GM12878 (cell line): ENCODE measurements around the gene RFX7.

ENCODE experiments used
- ASH2L ChIP-seq: fragments of 300-600, 200-600 bp; sonication (generic); IDR thresholded peaks from 2 replicates; pipeline ENCODE4 v1.6.1; 2017; ENCODE audit warnings: low read depth, mild to moderate bottlenecking, borderline replicate concordance
- BRCA1 ChIP-seq: IDR thresholded peaks from 2 replicates; pipeline ENCODE4 v1.6.1; 2011; ENCODE audit warnings: low read depth, low read length, improper control_type of control experiment
- CTCF ChIP-seq, 3 experiments: IDR thresholded peaks in 2 of 3; conservative IDR thresholded peaks in 1 of 3; 2 replicates each; pipeline ENCODE4 v1.5.1; 2011; ENCODE audit warnings: low read depth in 3 of 3, low read length in 3 of 3, mild to moderate bottlenecking in 3 of 3, control low read depth in 2 of 3, moderate library complexity in 2 of 3, inconsistent platforms in 1 of 3, mixed read lengths in 1 of 3; ENCODE audit not compliant: control insufficient read depth in 2 of 3, insufficient read depth in 1 of 3; ENCODE audit errors: extremely low read depth in 1 of 3
- CUX1 ChIP-seq: IDR thresholded peaks from 2 replicates; pipeline ENCODE4 v1.6.1; 2012; ENCODE audit warnings: improper control_type of control experiment, low read depth, low read length; ENCODE audit not compliant: insufficient replicate concordance
- HDGF ChIP-seq: fragments of 450-650 bp; IDR thresholded peaks from 2 replicates; pipeline ENCODE4 v1.6.1; 2016; ENCODE audit warnings: antibody characterized with exemption
- IRF3 ChIP-seq: fragments of 450-650 bp; IDR thresholded peaks from 2 replicates; pipeline ENCODE4 v1.6.1; 2014; ENCODE audit warnings: mild to moderate bottlenecking
- MXI1 ChIP-seq: fragments of 150-350 bp; IDR thresholded peaks from 2 replicates; pipeline ENCODE4 v1.6.1; 2011; ENCODE audit warnings: low read depth, mild to moderate bottlenecking, inconsistent platforms, low read length, improper control_type of control experiment
- POLR2A ChIP-seq: IDR thresholded peaks from 2 replicates; pipeline ENCODE4 v1.6.1; 2011; ENCODE audit warnings: low read depth, mild to moderate bottlenecking, low read length
- POLR2AphosphoS5 ChIP-seq: IDR thresholded peaks from 2 replicates; pipeline ENCODE4 v1.6.1; 2011; ENCODE audit warnings: mild to moderate bottlenecking, low read length, inconsistent platforms
- RCOR1 ChIP-seq: conservative IDR thresholded peaks from 2 replicates; pipeline ENCODE4 v1.6.1; 2012; ENCODE audit warnings: low read depth, low read length, improper control_type of control experiment
- REST ChIP-seq: IDR thresholded peaks from 2 replicates; pipeline ENCODE4 v1.6.1; 2012; ENCODE audit warnings: mild to moderate bottlenecking, low read depth, low read length
- SPI1 ChIP-seq: IDR thresholded peaks from 2 replicates; pipeline ENCODE4 v1.6.1; 2011; ENCODE audit warnings: low read depth, mild to moderate bottlenecking, low read length, moderate library complexity, borderline replicate concordance; ENCODE audit not compliant: insufficient read depth

DNA sequence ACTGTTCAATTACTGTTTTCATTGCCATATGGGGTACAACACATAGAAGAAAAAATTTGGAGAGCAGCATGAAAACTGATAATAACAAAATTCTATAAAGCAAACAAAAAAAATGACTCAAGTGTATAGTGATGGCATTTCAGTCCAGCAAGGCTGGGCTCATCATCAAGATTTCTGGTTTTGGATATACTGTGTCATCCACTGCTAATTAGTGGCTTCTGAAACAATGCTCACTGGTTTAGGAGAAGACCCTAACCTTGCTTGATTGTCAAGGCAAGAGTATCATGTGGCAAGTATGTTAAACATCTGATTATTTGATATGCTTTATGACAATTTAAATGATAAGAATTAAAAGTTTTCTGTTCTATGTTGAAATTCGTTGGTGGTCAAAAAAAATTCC, 96.9 kb downstream of the RFX7 start:
- no peak for TF ChIP-seq REST
- no peak for TF ChIP-seq CUX1
- no peak for TF ChIP-seq POLR2AphosphoS5
- TF ChIP-seq CTCF (IDR thresholded peaks at IDR 0.05 in 2 of 3, conservative IDR thresholded peaks at IDR 0.05 in 1 of 3; ENCODE audit: control insufficient read depth in 2 of 3, extremely low read depth in 1 of 3, insufficient read depth in 1 of 3, low read depth in 3 of 3, low read length in 3 of 3), result no peak
- no peak for TF ChIP-seq HDGF
- TF ChIP-seq ASH2L, result no peak
- no peak for TF ChIP-seq RCOR1
- no peak for TF ChIP-seq SPI1
- TF ChIP-seq IRF3, result no peak
- TF ChIP-seq MXI1, result no peak
- no peak for TF ChIP-seq BRCA1
- no peak for TF ChIP-seq POLR2A
